CD4-positive, CD25-positive, alpha-beta regulatory T cell (primary cell): Measurements from ENCODE around the gene CST4. TPM values are rescaled to one million over a fixed set of nuclear protein-coding genes. Genes with fewer than 3 reads are reported as not detected.
"Not testable (repeated sequence)": the region's sequence is repeated elsewhere in the genome, so short reads cannot be mapped to it uniquely, and the experiment has no call there.

Experiments used
- ATAC-seq, 2 donors: fragments of 150-1000 bp; cut with Tn5 transposase; one replicate each; pipeline ENCODE4 v1.10.0; 2021; ENCODE audit warnings: low read depth in 2 of 2, moderate number of reproducible peaks in 2 of 2, moderate library complexity in 1 of 2
- DNase-seq, 3 donors: peaks; one replicate each; pipeline versions ENCODE4 v3.0.0 to v3.0.0-alpha.2; 2012 to 2022; ENCODE audit warnings: mixed read lengths in 1 of 3
- H3K27ac ChIP-seq: one replicate; pipeline ENCODE4 v1.7.0; 2013; ENCODE audit warnings: mild to moderate bottlenecking, low read length; ENCODE audit not compliant: insufficient read depth, poor library complexity, severe bottlenecking
- H3K27me3 ChIP-seq: one replicate; pipeline ENCODE4 v1.7.0; 2013; ENCODE audit warnings: low read length; ENCODE audit not compliant: control insufficient read depth, insufficient read depth
- H3K36me3 ChIP-seq: one replicate; pipeline ENCODE4 v1.7.0; 2013; ENCODE audit warnings: mild to moderate bottlenecking, low read length, moderate library complexity; ENCODE audit not compliant: control insufficient read depth, insufficient read depth
- H3K4me1 ChIP-seq: 2 replicates; pipeline ENCODE4 v1.7.0; 2013; ENCODE audit warnings: mild to moderate bottlenecking, low read length; ENCODE audit not compliant: insufficient read depth, control insufficient read depth, poor library complexity, severe bottlenecking
- H3K4me3 ChIP-seq: one replicate; pipeline ENCODE4 v1.7.0; 2013; ENCODE audit warnings: low read depth, mild to moderate bottlenecking, low read length, moderate library complexity
- H3K9me3 ChIP-seq, 2 experiments: 1 replicate in 1 of 2; 2 replicates in 1 of 2; pipeline ENCODE4 v1.7.0; 2013; ENCODE audit warnings: low read length in 2 of 2, mild to moderate bottlenecking in 1 of 2, moderate library complexity in 1 of 2; ENCODE audit not compliant: control insufficient read depth in 2 of 2
- H3K27ac Mint-ChIP-seq, 3 donors: one replicate each; pipeline ENCODE4 v1.8.0; 2020 to 2022; ENCODE audit warnings: mild to moderate bottlenecking in 3 of 3, mixed read lengths in 3 of 3, moderate library complexity in 2 of 3
- H3K27me3 Mint-ChIP-seq: one replicate; pipeline ENCODE4 v1.8.0; 2022; ENCODE audit warnings: mild to moderate bottlenecking, mixed read lengths
- H3K36me3 Mint-ChIP-seq: one replicate; pipeline ENCODE4 v1.8.0; 2020; ENCODE audit warnings: mixed read lengths
- H3K4me1 Mint-ChIP-seq, 4 donors: one replicate each; pipeline ENCODE4 v1.8.0; 2020 to 2022; ENCODE audit warnings: mixed read lengths in 4 of 4, mild to moderate bottlenecking in 1 of 4
- H3K4me3 Mint-ChIP-seq, 4 donors: one replicate each; pipeline ENCODE4 v1.8.0; 2020 to 2022; ENCODE audit warnings: mild to moderate bottlenecking in 4 of 4, mixed read lengths in 4 of 4, moderate library complexity in 3 of 4
- H3K9me3 Mint-ChIP-seq, 7 donors: one replicate each; pipeline ENCODE4 v1.8.0; 2020 to 2022; ENCODE audit warnings: mixed read lengths in 7 of 7, mild to moderate bottlenecking in 3 of 7, moderate library complexity in 2 of 7
- polyA plus RNA-seq, 4 donors: library from polyadenylated mRNA; unstranded; fragments of 300-500 nt; fragmentation: Illumina TruSeq; gene quantifications; one replicate each; pipeline ENCODE4 v1.2.3, GENCODE V29; 2021
- total RNA-seq: library from RNA; stranded (reverse); gene quantifications from one replicate; pipeline ENCODE4 v1.2.3, GENCODE V29; 2022

The CST4 gene
- total and polyA plus RNA-seq, 5 donors from 2014 or later = not detected

DNA sequence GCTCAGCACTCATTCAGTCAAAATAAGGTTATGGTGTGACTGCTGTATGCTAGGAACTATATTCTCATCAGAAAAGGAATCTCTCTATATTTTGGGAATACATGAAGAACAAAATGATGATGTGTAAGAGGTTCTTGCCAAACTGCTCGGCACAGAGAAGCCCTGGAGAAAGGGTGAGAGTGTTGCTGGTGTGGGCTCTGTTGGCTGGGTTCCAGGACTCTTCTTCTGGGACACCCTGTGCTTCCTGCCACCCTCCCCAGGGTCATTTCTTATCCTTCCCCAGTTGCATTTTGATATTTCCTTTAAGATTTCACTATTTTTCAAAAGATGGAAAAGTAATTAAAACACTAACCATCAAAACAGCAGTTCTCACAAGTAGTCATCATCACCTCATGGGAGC lies 33.1 kb upstream of the CST4 start:
- Histone ChIP-seq H3K9me3 (no peaks in the 10 kb centered on the region), H3K4me1 (no peaks in the 10 kb centered on the region), H3K27ac (no peak overlapping the region), H3K36me3 (no peaks in the 10 kb centered on the region), H3K4me3 (no peak overlapping the region), H3K27me3 (no peaks in the 10 kb centered on the region)
- Mint-ChIP-seq H3K9me3 (peaks cover 0 to 3% (median 0%) of the 10 kb centered on the region in 7 donors), H3K36me3 (no peaks in the 10 kb centered on the region), H3K4me3 (no peak overlapping the region), H3K27me3 (no peaks in the 10 kb centered on the region), H3K27ac (no peak overlapping the region), H3K4me1 (no peaks in the 10 kb centered on the region)
- ATAC-seq (no peak), DNase-seq (no peak)

DNA sequence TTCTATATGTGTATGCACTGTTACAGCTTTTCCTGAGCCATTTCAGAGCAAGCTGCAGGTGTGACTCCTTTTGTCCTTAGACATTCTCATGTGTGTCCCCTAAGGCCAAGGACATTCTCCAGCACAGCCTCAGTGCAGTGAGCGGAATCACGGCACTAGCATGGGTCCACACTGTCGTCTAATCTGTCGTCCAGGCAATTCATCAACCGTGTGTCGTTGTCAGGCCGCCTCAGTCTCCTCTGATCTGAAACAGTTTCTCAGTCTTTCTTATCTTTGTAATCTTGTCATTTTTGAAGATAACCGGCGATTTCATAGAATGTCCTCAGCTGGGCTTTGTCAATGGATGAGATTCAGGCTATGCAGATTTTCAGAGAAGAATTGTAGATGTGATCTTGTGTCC lies 30.5 kb upstream of the CST4 start:
- H3K36me3 Mint-ChIP-seq, ATAC-seq, H3K36me3 ChIP-seq, H3K4me3 ChIP-seq, H3K9me3 ChIP-seq, H3K27me3 ChIP-seq, H3K27ac Mint-ChIP-seq, H3K27me3 Mint-ChIP-seq, H3K4me1 ChIP-seq, H3K27ac ChIP-seq, H3K9me3 Mint-ChIP-seq, H3K4me3 Mint-ChIP-seq, H3K4me1 Mint-ChIP-seq, DNase-seq: not testable (repeated sequence)

DNA sequence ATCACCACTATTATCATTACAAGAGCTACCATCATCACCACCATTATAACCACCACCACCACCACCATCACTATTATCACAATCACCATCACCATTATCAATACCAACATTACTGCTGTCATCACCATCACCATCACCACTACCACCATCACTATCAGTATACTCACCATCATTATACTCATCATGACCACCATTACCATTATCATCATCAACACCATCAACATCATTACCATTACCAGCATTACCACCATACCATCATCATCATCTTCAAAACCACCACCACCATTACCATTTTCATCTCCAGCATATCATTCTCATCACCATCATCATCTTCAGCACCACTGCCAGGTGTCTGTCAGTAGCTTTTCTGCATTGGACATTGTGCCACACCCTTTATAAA lies 22.9 kb upstream of the CST4 start:
- H3K36me3 ChIP-seq, H3K27ac Mint-ChIP-seq, H3K27me3 Mint-ChIP-seq, H3K27me3 ChIP-seq, ATAC-seq, H3K9me3 Mint-ChIP-seq, H3K4me1 Mint-ChIP-seq, H3K4me3 Mint-ChIP-seq, DNase-seq, H3K4me1 ChIP-seq, H3K9me3 ChIP-seq, H3K36me3 Mint-ChIP-seq, H3K4me3 ChIP-seq, H3K27ac ChIP-seq: not testable (repeated sequence)

- DNase-seq = no peak
- H3K27ac Mint-ChIP-seq = no peak overlapping the region
- H3K27me3 ChIP-seq = no peaks in the 10 kb centered on the region
- H3K36me3 ChIP-seq = no peaks in the 10 kb centered on the region
- no peak overlapping the region for H3K4me3 ChIP-seq
- H3K27ac ChIP-seq = no peak overlapping the region
- no peaks in the 10 kb centered on the region for H3K4me1 Mint-ChIP-seq
- no peaks in the 10 kb centered on the region for H3K4me1 ChIP-seq
- H3K27me3 Mint-ChIP-seq = no peaks in the 10 kb centered on the region
- H3K36me3 Mint-ChIP-seq = no peaks in the 10 kb centered on the region
- ATAC-seq = no peak
- H3K4me3 Mint-ChIP-seq = no peak overlapping the region
- H3K9me3 ChIP-seq = no peaks in the 10 kb centered on the region
- no peaks in the 10 kb centered on the region for H3K9me3 Mint-ChIP-seq
These were observed 21.9 kb upstream of the CST4 start for GRCh38 chr20:23710771-23711170.

DNA sequence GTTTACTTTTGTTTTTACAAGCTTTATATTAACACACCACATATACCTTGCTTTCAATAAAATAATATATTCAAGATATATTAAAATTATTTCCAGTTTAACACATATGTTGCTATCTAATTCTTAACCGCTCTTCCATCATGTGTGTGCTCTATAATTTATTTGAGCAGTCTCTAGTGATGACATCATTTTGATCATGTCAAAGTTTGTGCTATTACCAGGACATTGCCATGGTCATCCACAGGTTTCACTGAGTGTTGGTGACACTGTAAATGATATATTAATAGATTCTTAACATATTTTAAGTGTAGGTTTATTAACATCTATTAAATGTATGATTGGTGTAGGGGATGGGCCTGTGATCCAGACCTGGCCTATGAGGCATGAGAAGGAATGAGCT lies 17.1 kb upstream of the CST4 start:
- Histone ChIP-seq H3K27me3 (no peaks in the 10 kb centered on the region), H3K4me1 (no peaks in the 10 kb centered on the region), H3K9me3 (no peaks in the 10 kb centered on the region), H3K36me3 (no peaks in the 10 kb centered on the region), H3K27ac (no peak overlapping the region), H3K4me3 (no peak overlapping the region)
- no peaks in the 10 kb centered on the region for H3K27me3 Mint-ChIP-seq
- no peaks in the 10 kb centered on the region for H3K4me1 Mint-ChIP-seq
- H3K27ac Mint-ChIP-seq = no peak overlapping the region
- H3K36me3 Mint-ChIP-seq = no peaks in the 10 kb centered on the region
- H3K9me3 Mint-ChIP-seq = peaks cover 0 to 2% (median 0%) of the 10 kb centered on the region in 7 donors
- H3K4me3 Mint-ChIP-seq = no peak overlapping the region
- ATAC-seq = no peak
- DNase-seq = no peak

- no peaks in the 10 kb centered on the region for H3K4me1 Mint-ChIP-seq
- H3K9me3 Mint-ChIP-seq = peaks cover 0 to 2% (median 0%) of the 10 kb centered on the region in 7 donors
- Histone ChIP-seq H3K4me1 (no peaks in the 10 kb centered on the region), H3K27ac (no peak overlapping the region), H3K9me3 (no peaks in the 10 kb centered on the region), H3K36me3 (no peaks in the 10 kb centered on the region), H3K4me3 (no peak overlapping the region), H3K27me3 (no peaks in the 10 kb centered on the region)
- no peak overlapping the region for H3K27ac Mint-ChIP-seq
- H3K4me3 Mint-ChIP-seq = no peak overlapping the region
- ATAC-seq (no peak), DNase-seq (no peak)
- H3K36me3 Mint-ChIP-seq = no peaks in the 10 kb centered on the region
- no peaks in the 10 kb centered on the region for H3K27me3 Mint-ChIP-seq
These were observed 13.2 kb upstream of the CST4 start for GRCh38 chr20:23702021-23702420.

- Histone ChIP-seq H3K9me3 (no peaks in the 10 kb centered on the region), H3K27me3 (no peaks in the 10 kb centered on the region), H3K4me3 (no peak overlapping the region), H3K27ac (no peak overlapping the region), H3K4me1 (no peaks in the 10 kb centered on the region), H3K36me3 (no peaks in the 10 kb centered on the region)
- Mint-ChIP-seq H3K27me3 (no peaks in the 10 kb centered on the region), H3K4me1 (no peaks in the 10 kb centered on the region), H3K9me3 (peaks cover 0 to 2% (median 0%) of the 10 kb centered on the region in 7 donors), H3K36me3 (no peaks in the 10 kb centered on the region), H3K27ac (no peak overlapping the region), H3K4me3 (no peak overlapping the region)
- no peak for ATAC-seq
- DNase-seq = no peak
These were observed 12.1 kb upstream of the CST4 start for GRCh38 chr20:23700931-23701330.

DNA sequence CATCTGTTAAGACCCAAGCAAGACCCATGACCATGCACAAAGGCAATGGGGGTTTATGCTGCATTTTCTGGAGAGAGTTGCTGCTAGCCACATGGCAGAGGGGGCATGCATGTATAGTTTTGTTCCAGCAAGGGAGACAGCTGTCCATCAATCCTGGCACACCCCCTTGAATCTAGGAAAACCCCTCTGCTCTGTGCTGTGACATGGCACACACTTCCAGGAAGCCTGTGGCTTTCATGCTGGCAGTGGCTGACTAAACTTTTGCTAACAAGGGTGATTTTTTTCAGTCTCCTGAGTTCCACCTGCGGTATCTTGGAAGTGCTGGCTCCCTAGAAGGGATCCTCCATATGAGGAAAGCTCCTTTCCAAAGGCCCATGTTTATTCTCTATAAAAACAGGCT lies 9.1 kb upstream of the CST4 start:
- Histone ChIP-seq H3K27ac (no peak overlapping the region), H3K9me3 (no peaks in the 10 kb centered on the region), H3K27me3 (no peaks in the 10 kb centered on the region), H3K36me3 (no peaks in the 10 kb centered on the region), H3K4me3 (no peak overlapping the region), H3K4me1 (no peaks in the 10 kb centered on the region)
- no peak overlapping the region for H3K4me3 Mint-ChIP-seq
- H3K4me1 Mint-ChIP-seq = no peaks in the 10 kb centered on the region
- no peak overlapping the region for H3K27ac Mint-ChIP-seq
- peaks cover 0 to 3% (median 0%) of the 10 kb centered on the region in 7 donors for H3K9me3 Mint-ChIP-seq
- DNase-seq = no peak
- no peaks in the 10 kb centered on the region for H3K36me3 Mint-ChIP-seq
- H3K27me3 Mint-ChIP-seq = peaks cover 4% of the 10 kb centered on the region
- ATAC-seq = no peak
